NCI-H2227 (cell line): ENCODE measurements around the gene RPTOR.
A peak's percentile ranks its signal among the peaks of the same experiment; 100 is the strongest.
"Not testable (repeated sequence)": the region's sequence is repeated elsewhere in the genome, so short reads cannot be mapped to it uniquely, and the experiment has no call there.

Source experiments
- DNase-seq: peaks from one replicate; lab custom pipeline; 2025; ENCODE audit not compliant: unreplicated experiment; lab: John Stamatoyannopoulos, UW

Gene RPTOR

DNA sequence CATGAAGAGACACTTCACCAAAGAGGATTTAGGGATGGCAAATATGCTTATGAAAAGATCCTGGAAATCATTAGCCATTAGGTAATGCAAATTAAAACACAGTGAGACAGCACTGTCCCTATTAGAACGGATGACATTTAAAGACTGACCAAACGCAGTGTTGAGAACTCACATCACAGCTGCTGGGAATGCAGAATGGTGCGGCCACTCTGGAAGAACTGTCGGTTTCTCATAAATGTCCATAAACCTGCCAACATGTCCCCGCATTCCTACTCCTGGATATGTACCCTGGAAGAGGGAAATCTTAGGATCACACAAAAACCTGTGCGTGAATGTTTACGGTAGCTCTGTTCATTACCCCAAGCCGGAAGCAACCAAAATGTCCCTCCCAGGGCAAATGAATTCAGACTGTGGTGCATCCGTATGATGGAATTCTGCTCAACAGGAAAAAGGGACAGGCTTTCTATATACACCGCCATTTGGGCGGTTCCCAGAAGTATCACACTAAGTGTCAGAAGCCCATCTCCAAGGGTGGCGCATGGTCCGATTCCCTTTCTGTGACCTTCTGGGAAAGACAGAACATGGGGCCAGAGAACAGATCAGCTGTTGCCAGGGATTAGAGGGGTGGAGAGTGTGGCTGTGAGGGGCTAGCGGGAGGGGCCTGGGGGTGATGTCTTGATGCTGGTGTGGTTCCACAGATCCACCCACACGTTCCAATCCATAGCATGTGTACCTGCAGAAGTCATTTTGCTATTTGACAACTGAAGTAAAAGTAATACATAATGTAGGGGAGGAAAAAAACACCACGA lies 249.8 kb downstream of the RPTOR start:
- no peak for DNase-seq

- DNase-seq: no peak
Observed at GRCh38 chr17:80795090-80795580, 250.5 kb downstream of the RPTOR start.

DNA sequence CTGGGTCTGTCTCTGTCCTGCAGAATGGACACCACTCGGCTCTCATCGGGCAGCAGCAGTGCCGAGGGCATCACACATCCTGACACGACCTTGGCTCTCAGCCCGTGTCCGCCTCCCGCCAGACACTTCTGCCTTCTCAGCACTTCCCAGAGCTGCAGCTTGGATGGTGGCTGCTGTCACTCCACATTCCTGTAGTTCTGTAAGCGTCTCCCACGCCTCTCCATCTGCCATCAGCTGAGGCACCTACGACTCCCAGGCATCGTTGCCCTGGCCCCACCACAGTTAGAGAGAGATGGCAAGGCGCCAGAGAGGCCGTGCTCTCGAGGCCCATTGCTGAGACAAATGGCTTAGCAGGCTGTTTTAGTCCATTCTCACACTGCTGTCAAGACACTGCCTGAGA lies 251.1 kb downstream of the RPTOR start:
- no peak for DNase-seq

- DNase-seq: no peak
Observed at GRCh38 chr17:80796430-80796861, 251.8 kb downstream of the RPTOR start.

DNA sequence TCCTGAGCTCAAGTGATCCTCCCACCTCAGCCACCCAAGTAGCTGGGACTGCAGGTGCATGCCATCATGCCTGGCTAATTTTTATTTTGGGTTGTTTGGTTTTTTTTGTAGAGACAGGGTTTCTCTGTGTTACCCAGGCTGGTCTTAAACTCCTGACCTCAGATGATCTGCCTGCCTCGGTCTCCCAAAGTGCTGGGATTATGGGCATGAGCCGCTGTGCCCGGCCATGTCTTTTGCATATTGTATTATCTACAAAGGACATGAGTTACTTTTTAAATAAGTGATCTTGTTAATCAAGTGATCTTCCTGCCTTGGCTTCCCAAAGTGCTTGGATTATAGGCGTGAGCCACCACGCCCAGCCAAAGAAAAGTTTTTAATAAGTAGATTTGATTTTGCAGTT lies 252.6 kb downstream of the RPTOR start:
- DNase-seq: not testable (repeated sequence)

- no peak for DNase-seq
Observed at GRCh38 chr17:80797741-80798594, 253.3 kb downstream of the RPTOR start.

DNA sequence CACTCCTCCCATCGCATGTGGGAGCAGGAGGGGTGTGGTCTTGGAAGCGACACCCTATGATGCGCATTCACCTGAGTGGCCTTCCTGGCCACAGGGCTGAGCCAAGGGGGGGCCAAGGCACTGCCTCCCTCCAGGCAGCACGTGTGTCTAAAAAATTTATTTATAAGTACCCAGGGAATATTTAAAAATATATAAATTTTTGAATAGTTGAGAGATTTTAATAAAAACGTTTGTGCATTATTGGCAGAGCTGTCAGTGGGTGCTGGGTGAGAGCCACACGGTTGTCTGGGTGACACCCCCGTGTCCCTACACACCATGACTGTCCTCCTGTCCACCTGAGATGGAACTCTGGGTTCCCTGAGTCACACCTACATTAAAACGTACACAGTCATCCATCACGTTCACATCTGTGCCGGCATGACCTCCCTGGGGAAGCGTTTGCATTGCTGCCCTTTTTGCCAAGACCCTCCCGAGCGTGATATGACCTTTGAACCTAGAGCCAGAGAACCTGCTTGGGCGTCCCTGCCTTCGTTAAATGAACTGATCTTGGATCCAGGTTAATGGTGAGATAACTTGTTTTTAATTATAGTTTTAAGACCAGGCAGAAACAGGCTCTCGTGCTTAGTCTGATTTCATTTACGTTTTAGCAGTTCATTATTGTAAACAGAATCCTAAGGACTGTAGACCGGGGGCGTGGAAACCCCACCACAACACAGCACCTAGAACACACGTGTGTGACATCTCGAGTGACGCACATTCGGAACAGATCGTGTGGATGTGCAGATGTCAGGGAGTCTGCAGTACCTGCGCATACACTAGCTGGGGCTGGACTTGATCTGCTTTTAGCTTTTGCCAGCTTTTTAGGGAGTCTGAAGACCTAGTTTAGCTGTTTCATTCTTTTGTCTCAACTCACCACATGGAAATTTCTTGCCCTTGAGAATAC lies 254.2 kb downstream of the RPTOR start:
- no peak for DNase-seq

DNA sequence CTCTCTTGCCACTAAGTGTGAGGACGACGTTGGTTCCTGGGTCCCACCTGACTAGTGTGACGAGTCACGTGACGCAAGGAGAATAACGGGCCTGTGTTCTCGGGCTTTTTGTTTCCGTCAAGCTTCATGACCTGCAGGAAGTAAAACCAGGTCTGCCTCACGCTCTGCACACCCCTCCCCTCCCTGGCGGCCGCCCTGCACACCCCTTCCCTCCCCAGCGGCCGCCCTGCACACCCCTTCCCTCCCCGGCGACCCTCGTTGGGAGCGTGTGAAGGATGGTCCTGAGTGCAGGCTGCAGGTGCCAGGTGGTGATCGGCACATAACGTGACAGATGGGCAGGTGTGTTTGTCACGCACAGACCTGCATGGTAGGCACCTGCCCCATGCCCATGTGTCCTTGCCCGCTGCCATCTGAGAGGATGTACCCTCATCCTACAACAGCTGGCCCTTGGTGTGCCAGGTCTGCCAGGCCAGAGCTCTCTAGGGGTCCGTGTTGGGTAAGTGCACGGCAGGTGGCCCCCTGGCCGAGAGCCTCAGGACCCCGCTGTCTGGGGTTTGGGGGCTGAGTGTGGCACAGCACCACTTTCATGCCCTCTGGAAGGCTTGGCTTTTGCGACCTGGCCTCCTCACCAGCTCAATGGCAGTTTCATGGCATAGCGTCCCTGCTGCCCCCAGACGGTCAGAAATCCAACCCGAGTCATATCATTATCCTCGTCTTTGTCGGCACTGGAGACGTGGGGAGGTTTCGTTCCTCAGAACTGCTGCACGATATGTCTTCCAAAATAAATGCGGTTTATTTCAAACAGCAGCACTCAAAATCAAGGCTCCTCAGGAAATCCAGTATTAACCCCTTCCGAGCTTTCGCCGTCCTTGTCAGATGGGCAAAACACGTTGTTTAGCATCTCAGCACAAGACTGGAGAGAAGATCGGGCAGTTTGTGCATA lies 255.2 kb downstream of the RPTOR start:
- DNase-seq: no peak

DNA sequence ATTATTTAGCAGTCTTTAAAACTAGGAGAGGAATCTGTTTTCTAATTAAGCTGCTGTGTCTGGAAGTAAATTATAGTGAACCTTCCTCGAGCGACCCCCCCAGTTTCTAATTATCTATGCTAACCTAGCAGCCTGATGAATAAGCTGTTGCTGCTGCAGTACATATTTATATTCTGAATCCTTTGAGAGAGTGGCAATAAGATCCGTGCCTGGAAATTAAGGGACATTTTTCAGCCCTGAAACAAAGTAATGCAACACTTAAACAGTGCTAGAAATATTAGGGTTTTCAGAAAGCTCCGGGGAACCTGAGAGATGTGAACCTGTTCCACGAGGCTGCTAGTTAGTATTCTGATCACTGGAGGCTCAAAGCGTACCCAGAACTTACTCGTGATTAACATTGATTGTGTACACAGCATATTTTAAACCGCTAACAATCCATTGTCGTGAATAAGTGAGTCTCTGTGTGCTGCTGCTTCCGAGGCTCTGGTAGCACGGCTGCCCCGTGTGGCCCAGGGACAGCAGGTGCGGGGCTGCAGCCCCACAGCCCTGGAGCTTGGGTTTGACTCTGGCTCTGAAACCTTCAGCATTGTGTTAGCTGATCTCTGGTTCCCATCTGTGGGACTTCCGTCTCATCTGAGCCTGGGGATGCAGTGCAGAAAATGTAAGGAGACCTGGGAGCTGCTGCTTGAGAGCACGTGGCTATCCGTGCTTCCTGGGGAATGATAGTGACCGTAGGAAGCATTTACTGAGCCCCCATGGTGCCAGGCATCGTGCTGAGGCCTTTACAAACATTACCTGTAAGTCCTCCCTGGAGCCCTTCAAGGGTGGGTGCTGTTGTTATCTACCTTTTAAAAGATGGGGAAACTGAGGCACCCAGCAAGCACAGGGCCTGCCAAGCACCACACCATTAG lies 256.1 kb downstream of the RPTOR start:
- no peak for DNase-seq

GRCh38 chr17:80802626-80803450 lies 258.2 kb downstream of the RPTOR start:
- DNase-seq: no peak

GRCh38 chr17:80803451-80804428 lies 259.1 kb downstream of the RPTOR start:
- DNase-seq: no peak

GRCh38 chr17:80804466-80804865 lies 259.8 kb downstream of the RPTOR start:
- no peak for DNase-seq

DNA sequence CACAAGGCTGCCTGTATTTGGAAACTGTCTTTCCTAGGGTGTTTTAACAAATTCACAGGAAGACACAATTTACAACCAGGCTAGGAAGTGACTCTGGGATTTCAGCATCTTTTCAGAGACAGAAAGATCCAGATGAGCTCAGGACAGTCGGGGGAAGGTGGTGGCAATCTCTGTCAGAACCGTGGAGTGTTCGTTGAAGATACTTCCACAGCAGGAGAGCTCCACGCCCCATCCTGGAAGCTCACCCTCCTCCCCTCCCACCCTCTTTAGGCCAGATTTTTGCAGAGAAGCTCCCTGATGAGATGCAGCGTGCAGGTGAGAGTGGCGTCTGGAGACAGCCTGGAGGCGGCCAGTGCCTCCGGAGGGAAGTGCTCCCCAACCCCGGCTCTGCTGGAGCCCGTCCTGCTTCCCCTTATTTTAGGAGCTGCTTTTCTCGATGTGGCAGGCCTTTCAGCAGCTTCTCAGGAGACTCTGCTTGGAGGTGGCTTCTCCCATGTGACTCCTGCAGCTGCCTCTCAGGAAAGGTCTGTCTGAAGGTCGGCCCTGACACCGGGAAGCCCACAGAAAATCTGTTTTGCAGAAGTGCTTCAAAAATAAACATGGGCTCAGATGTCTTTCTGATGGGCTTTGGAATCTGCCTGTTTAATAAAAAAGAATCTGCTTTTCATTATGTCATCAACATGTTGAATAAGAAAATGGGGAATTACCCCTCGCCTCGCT lies 260.6 kb downstream of the RPTOR start:
- peak; percentile 31 for DNase-seq

DNA sequence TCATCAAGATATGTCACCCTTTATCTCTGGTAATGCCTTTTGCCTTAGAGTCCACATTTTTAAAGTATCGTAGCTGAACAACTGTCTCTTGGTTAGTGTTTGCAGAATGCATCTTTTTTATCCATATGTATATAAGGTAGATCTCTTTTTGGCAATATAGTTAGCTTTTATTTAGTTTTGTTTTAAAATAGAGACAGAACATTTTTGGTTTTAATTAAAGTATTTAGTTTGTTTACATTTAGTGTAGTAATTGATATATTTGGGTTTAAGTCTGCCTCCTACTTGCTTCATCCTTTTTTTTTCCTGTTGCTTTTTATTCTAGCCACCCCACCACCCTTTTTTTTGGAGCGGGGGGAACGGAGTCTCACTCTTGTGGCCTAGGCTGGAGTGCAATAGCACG lies 262.4 kb downstream of the RPTOR start:
- no peak for DNase-seq

DNA sequence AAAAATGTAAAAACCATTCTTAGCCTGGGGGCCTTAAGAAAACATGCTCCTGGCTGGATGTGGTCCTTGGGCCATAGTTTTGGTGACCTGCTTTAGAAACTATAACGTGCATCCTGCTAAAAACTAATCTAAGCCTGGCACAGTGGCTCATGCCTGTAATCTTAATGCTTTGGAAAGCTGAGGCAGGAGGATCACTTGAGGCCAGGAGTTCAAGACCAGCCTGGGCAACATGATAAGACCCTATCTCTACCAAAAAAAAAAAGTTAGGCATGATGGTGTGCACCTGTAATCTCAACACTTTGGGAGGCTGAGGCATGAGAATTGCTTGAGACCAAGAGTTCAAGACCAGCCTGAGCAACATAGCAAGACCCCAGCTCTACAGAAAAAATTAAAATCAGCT lies 263.2 kb downstream of the RPTOR start:
- no peak for DNase-seq
